Stimulated activated CD8-positive, alpha-beta memory T cell treated with anti-CD3 and anti-CD28 coated beads, Interleukin-12 subunit alpha, Interleukin-12 subunit beta, amount 100 ng/mL, for 1 hour (primary cell): ENCODE results near the gene P2RX1.
"Not testable (repeated sequence)": the region's sequence is repeated elsewhere in the genome, so short reads cannot be mapped to it uniquely, and the experiment has no call there.

Experiments used
- DNase-seq: peaks from one replicate; pipeline ENCODE4 v3.0.0-alpha.2; 2020; ENCODE audit warnings: low read depth

Gene P2RX1

DNA sequence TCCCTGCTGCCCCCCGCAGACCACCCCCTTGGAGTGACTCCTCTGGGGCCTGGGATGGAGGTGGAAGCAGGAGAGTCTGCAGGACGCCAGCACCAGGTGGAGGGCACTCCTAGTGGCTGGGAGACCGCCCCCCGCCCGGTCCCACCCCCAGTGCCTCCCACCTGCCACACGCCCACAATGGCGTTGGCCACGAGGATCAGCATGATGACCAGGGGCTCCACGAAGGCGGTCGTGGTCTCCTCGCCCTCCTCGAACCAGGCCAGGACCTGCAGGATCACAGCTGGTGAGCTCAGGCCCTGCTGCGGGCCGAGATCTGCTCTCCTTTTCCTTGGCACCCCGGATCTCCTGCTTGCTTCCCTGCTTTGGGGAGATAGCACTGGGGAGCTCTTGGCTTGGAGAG, 35.2 kb upstream of the P2RX1 start:
- DNase-seq, result no peak

DNA sequence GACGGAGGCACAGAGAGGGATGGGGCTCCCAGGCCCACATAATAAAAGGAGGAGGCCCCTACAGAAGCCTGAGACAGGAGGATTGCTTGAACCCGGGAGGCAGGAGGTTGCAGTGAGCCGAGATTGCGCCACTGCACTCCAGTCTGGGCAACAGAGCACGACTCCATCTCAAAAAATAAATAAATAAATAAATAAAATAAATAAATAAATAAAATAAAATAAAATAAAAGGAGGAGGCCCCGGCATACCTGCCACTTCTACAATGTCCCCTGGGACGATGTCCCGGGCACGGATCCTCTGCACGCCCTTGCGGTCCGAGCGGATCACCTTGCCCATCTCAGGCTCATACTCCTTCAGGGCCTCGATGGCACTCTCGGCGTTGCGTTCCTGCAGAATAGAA, 34.7 kb upstream of the P2RX1 start:
- DNase-seq, result no peak

DNA sequence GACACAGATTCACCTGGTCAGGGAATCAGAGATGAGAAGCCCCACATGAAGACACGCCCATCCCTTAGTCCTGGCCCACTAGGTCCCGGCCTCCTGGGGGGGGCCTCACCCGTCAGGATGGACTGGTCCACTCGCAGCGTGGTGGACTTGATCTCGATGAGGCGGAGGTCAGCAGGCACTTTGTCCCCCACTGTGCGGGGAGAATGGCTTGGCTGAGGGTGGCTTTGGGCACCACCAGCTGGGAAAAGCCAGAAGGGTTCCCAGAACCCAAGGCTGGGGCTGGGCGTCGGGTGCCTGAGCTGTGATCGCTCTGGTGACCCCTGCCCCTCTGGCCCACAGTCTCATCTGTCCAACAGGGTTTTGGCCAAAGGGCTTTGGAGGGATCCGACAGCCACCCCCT, 34.3 kb upstream of the P2RX1 start:
- DNase-seq, result no peak

DNA sequence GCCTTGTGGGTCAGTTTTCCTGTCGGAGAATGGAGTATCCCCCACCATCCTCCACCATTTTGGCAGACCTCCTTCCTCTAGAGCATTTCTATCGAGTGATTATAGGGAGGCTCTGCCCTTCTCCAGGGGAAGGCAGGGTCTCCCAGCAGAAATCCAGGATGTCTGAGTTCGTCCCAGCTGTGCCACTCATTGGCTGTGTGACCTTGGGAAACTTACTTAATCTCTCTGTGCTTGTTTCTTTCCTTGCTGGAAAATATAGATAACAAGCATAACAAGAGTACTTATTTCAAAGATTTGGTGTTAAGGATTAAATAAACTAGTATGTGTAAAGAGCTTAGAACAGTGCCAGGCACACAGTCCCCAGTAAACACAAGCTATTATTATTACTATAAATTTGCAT, 33.2 kb upstream of the P2RX1 start:
- no peak for DNase-seq

GRCh38 chr17:3948551-3948950, 32.3 kb upstream of the P2RX1 start:
- not testable (repeated sequence) for DNase-seq

DNA sequence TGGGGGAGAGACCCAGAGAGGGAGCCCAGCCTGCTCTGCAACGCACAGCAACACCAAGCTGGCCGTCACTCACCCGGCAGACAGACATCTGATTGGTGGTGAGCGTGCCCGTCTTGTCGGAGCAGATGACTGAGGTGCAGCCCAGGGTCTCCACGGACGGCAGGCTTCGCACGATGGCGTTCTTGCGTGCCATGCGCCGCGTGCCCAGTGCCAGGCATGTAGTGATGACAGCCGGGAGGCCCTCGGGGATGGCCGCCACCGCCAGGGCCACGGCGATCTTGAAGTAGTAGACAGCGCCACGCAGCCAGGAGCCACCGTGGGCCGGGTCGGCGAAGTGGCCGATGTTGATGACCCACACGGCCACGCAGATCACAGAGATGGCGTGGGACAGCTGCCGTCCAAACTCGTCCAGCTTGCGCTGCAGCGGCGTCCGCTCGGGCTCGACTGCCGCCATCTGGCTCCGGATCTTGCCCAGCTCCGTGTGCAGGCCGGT, 31.1 kb upstream of the P2RX1 start:
- no peak for DNase-seq

GRCh38 chr17:3946711-3947235, 30.5 kb upstream of the P2RX1 start:
- no peak for DNase-seq

DNA sequence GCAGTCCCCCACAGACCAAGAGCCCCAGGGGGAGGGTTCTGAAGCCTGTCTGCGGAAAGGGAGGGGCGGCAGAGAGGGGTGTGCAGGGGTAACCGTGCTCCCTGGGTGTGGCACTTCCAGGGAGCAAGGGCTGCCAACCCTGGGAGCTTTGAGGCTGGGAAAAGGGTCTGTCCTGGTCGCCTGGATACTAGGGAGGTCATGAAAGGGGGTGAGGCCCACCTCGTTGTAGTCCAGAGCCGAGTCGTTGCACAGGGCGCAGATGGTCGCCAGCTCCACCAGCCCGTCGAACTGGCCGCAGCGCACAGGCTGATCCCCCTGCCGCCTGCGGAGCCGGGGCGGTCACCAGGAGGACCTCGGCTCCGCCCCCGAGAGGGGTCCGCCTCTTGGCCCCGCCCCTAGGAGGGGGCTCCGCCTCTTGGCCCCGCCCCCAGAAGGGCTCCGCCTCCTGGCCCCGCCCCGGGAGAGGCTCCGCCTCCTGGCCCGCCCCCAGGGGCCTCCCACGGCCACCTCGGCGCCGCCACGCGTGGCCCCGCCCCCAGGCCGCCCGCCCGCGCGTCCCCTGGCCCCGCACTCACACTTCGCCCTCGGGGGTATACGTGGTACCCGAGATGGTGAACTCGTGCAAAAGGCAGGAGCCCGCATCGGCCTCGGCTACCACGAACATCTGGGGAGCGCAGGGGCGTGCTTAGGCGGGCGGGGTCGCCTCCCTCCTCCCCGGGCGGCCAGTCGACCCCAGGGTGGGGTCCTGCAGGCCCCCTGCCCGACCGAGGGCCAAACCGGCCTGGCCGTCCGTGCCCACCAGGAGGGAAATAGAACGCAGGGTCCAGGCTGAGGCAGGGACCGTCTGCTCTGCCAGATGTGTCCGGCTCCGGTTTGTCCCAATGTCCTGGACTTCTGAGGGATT, 28.5 kb upstream of the P2RX1 start:
- no peak for DNase-seq

- no peak for DNase-seq
Observed at GRCh38 chr17:3943240-3943891, 27.1 kb upstream of the P2RX1 start.

- DNase-seq, result no peak
Observed at GRCh38 chr17:3940965-3941698, 24.9 kb upstream of the P2RX1 start.

DNA sequence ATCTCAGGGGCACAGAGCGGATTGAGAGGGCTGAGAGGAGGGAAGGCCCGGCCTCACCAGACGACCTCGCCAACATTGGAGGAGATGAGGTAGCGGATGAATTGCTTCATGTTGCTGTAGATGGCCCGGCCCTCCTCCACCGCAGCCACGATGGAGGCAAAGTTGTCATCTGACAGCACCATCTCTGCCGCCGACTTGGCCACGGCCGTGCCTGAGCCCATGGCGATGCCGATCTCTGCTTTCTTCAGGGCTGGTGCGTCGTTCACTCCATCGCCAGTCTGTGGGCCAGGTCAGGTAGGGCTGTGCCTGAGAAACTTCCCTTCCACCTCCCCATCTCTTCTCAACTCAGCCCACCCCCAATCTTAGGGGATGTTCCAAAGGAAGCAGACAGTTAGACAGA, 21.1 kb upstream of the P2RX1 start:
- DNase-seq, result no peak

GRCh38 chr17:3935825-3936355, 19.6 kb upstream of the P2RX1 start:
- DNase-seq, result no peak

DNA sequence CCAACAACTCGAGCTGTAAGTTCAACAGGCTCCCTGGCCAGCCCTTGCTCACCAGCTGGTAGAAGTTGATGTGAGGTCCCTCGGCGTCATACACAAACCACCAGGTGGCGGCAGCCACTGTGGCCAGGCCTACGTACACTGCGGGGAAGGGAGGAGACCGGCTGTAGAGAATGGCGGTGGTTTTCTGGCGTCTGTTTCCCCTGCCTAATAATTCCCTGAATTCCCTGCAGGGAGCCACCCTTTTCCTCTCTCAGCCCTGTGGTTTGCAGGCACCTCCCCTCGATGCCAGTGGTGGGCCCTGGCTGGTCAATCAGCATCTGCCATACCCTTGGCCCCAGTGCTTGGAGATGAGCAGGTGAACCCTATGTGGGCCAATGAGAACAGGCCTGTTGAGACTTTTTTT, 18.9 kb upstream of the P2RX1 start:
- DNase-seq, result no peak

DNA sequence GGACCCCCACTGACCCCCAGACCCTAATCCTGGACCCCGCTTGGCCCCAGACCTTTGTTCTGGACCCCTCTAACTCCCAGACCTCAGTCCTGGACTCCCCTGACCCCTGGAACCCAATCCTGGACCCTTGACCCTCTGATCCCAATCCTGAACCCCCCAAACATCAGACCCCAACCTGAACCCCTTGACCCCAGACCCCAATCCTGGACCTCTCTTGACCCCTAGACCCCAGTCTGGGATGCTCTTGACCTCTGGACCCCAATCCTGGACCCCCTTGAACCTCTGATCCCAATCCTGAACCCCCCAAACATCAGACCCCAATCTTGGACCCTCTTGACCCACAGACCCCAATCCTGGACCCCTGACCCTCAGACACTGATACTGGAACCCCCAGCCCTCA, 13.5 kb upstream of the P2RX1 start:
- no peak for DNase-seq

GRCh38 chr17:3929181-3929580, 12.9 kb upstream of the P2RX1 start:
- no peak for DNase-seq

DNA sequence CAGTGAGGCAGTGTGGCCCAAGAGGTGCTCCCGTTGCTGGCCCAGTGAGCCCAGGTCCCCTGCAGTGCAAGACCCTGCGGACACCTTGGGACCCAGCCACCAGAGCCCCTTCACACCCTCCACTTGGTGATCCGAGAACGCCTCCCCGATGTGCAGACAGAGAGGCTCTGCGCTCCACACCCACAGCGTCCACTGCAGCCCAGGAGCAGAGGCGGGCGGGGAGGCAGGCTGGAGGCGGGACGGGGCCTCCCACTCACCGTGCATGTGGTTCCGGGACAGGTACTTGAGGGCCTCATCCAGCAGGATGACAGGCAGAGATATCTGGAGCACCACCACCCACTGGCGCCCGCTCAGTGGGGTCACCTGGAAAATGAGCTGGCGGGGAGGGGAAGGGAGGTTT, 12.1 kb upstream of the P2RX1 start:
- no peak for DNase-seq

GRCh38 chr17:3927628-3928340, 11.5 kb upstream of the P2RX1 start:
- no peak for DNase-seq

GRCh38 chr17:3926860-3927627, 10.8 kb upstream of the P2RX1 start:
- no peak for DNase-seq

DNA sequence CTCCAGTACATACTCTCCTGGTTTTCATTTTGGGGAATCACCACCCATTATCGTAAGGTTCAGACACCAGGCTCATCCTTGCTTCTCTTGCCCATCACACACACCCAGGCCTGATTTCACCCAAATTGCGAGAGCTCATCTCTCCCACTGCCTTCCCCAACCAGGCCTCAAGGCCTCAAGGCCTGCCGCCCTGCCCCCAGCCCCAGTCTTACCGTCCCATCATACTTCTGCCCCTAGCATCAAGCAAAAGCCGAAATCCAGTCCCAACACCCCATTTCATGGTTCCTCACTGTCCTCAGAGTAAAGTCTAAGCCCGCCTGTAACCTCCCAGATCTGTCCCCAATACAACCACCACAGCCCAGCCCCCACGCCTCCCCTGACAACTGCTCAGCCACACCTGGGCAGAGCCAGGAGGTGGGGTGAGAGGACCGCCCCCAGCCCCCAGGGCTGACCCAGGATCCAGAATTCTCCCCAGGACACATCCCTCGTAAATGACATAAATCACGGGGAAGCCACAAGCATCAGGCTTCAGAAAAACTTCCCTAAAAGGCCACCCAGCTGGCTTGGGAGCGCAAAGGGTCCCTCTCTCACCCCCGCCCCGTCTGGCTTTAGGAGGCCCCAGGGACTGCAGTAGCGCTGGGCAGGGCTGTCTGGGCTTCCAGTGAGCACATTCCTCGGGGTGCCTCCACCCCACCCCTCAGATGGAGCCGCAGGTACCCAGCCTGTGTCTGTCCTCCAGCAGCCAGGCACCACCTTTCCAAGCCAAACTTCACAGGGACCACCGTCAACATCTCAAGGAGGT, 9.6 kb upstream of the P2RX1 start:
- no peak for DNase-seq
